Astrocyte (in vitro differentiated cells and primary cell): ENCODE results near the gene H2BK1. TPM values are rescaled to one million over a fixed set of nuclear protein-coding genes. Genes with fewer than 3 reads are reported as not detected.

Experiments used
- DNase-seq: peaks from one replicate; pipeline ENCODE4 v3.0.0-alpha.2; 2010; ENCODE audit warnings: low read depth
- FAIRE-seq: peaks from 2 replicates; lab custom pipeline; 2011; peaks lifted over from hg19 to GRCh38; lab: Jason Lieb, UNC
- H2AFZ ChIP-seq: 2 replicates; pipeline ENCODE4 v1.6.0; 2012; ENCODE audit warnings: low read depth, low read length, inconsistent platforms
- H3K27ac ChIP-seq: 2 replicates; pipeline ENCODE4 v1.5.1; 2011; ENCODE audit warnings: low read depth, low read length, inconsistent platforms
- H3K27me3 ChIP-seq: 2 replicates; pipeline ENCODE4 v1.6.0; 2011; ENCODE audit warnings: low read length, inconsistent platforms; ENCODE audit not compliant: insufficient read depth
- H3K36me3 ChIP-seq: 2 replicates; pipeline ENCODE4 v1.5.1; 2011; ENCODE audit warnings: low read length, inconsistent platforms; ENCODE audit not compliant: insufficient read depth
- H3K4me1 ChIP-seq: 2 replicates; pipeline ENCODE4 v1.5.1; 2011; ENCODE audit warnings: low read length, inconsistent platforms; ENCODE audit not compliant: insufficient read depth
- H3K4me2 ChIP-seq: 2 replicates; pipeline ENCODE4 v1.6.0; 2012; ENCODE audit warnings: low read length, inconsistent platforms
- H3K4me3 ChIP-seq: 2 replicates; pipeline ENCODE4 v1.5.1; 2011; ENCODE audit warnings: low read depth, mild to moderate bottlenecking, low read length, inconsistent platforms; ENCODE audit not compliant: insufficient read depth
- H3K79me2 ChIP-seq: 2 replicates; pipeline ENCODE4 v1.6.0; 2012; ENCODE audit warnings: mild to moderate bottlenecking, low read length, inconsistent platforms; ENCODE audit not compliant: insufficient read depth
- H3K9ac ChIP-seq: 2 replicates; pipeline ENCODE4 v1.6.0; 2012; ENCODE audit warnings: mild to moderate bottlenecking, low read length, inconsistent platforms
- H3K9me3 ChIP-seq: 2 replicates; pipeline ENCODE4 v1.5.1; 2012; ENCODE audit warnings: low read depth, mild to moderate bottlenecking, low read length, inconsistent platforms; ENCODE audit not compliant: insufficient read depth
- H4K20me1 ChIP-seq: 2 replicates; pipeline ENCODE4 v1.6.0; 2012; ENCODE audit warnings: low read length, inconsistent platforms; ENCODE audit not compliant: insufficient read depth
- H3K27ac Mint-ChIP-seq: one replicate; pipeline ENCODE4 v1.8.0; 2021; ENCODE audit warnings: mild to moderate bottlenecking, mixed read lengths; ENCODE audit not compliant: unreplicated experiment
- H3K27me3 Mint-ChIP-seq: one replicate; pipeline ENCODE4 v1.8.0; 2021; ENCODE audit warnings: low read depth, mixed read lengths; ENCODE audit not compliant: unreplicated experiment
- H3K36me3 Mint-ChIP-seq: one replicate; pipeline ENCODE4 v1.8.0; 2021; ENCODE audit warnings: low read depth, mixed read lengths; ENCODE audit not compliant: unreplicated experiment
- H3K4me1 Mint-ChIP-seq: one replicate; pipeline ENCODE4 v1.8.0; 2021; ENCODE audit warnings: low read depth, mixed read lengths; ENCODE audit not compliant: unreplicated experiment
- H3K4me3 Mint-ChIP-seq: one replicate; pipeline ENCODE4 v1.8.0; 2021; ENCODE audit warnings: mild to moderate bottlenecking, moderate library complexity, mixed read lengths; ENCODE audit not compliant: unreplicated experiment
- H3K9me3 Mint-ChIP-seq: one replicate; pipeline ENCODE4 v1.8.0; 2021; ENCODE audit warnings: mild to moderate bottlenecking, mixed read lengths; ENCODE audit not compliant: unreplicated experiment
- CTCF ChIP-seq: IDR thresholded peaks from 2 replicates; pipeline ENCODE4 v1.5.1; 2011; ENCODE audit warnings: low read depth, mild to moderate bottlenecking, inconsistent platforms, low read length, moderate library complexity; ENCODE audit not compliant: insufficient read depth
- EZH2 ChIP-seq: IDR thresholded peaks from 2 replicates; pipeline ENCODE4 v1.6.1; 2012; ENCODE audit warnings: mild to moderate bottlenecking, low read length, inconsistent platforms; ENCODE audit not compliant: insufficient read depth
- total RNA-seq: library from RNA; stranded (reverse); gene quantifications from 2 replicates; pipeline ENCODE4 v1.2.1, GENCODE V29; 2021

The H2BK1 gene
- total RNA-seq, 1 donor from 2014 or later, result not detected

GRCh38 chr7:151237244-151238189 is 27.2 kb upstream of the H2BK1 start:
- Histone ChIP-seq H2AFZ (no peak overlapping the region), H3K4me3 (no peak overlapping the region), H4K20me1 (peaks cover 94% of the 10 kb centered on the region), H3K27ac (no peak overlapping the region), H3K4me1 (peaks cover 14% of the 10 kb centered on the region), H3K4me2 (no peak overlapping the region), H3K9me3 (no peaks in the 10 kb centered on the region), H3K79me2 (peaks cover 76% of the 10 kb centered on the region), H3K36me3 (peaks cover 42% of the 10 kb centered on the region), H3K27me3 (no peaks in the 10 kb centered on the region), H3K9ac (no peak overlapping the region)
- DNase-seq (no peak), FAIRE-seq (no peak)
- no peaks in the 10 kb centered on the region for H3K9me3 Mint-ChIP-seq
- H3K27me3 Mint-ChIP-seq, result no peaks in the 10 kb centered on the region
- peaks cover 25% of the 10 kb centered on the region for H3K36me3 Mint-ChIP-seq
- H3K4me1 Mint-ChIP-seq, result peaks cover 17% of the 10 kb centered on the region
- no peak overlapping the region for H3K4me3 Mint-ChIP-seq
- H3K27ac Mint-ChIP-seq, result no peak overlapping the region
- TF ChIP-seq EZH2, result no peak
- no peak for TF ChIP-seq CTCF

- Mint-ChIP-seq H3K9me3 (no peaks in the 10 kb centered on the region), H3K4me3 (no peak overlapping the region), H3K36me3 (peaks cover 21% of the 10 kb centered on the region), H3K4me1 (peaks cover 20% of the 10 kb centered on the region), H3K27me3 (no peaks in the 10 kb centered on the region), H3K27ac (no peak overlapping the region)
- FAIRE-seq (no peak), DNase-seq (no peak)
- Histone ChIP-seq H3K9me3 (no peaks in the 10 kb centered on the region), H2AFZ (no peak overlapping the region), H4K20me1 (peaks cover 83% of the 10 kb centered on the region), H3K4me1 (peaks cover 21% of the 10 kb centered on the region), H3K79me2 (peaks cover 83% of the 10 kb centered on the region), H3K27me3 (no peaks in the 10 kb centered on the region), H3K27ac (no peak overlapping the region), H3K9ac (no peak overlapping the region), H3K4me2 (no peak overlapping the region), H3K4me3 (no peak overlapping the region), H3K36me3 (peaks cover 38% of the 10 kb centered on the region)
- TF ChIP-seq EZH2 (no peak), CTCF (no peak)
Observed at GRCh38 chr7:151236406-151236805, 26.1 kb upstream of the H2BK1 start.
